Measurements from ENCODE around the gene GSTT2. TPM values are rescaled to one million over a fixed set of nuclear protein-coding genes. Genes with fewer than 3 reads are reported as not detected.
"Not testable (repeated sequence)": the region's sequence is repeated elsewhere in the genome, so short reads cannot be mapped to it uniquely, and the experiment has no call there.

Gene GSTT2
- total RNA-seq, 4 donors from 2014 or later = not detected

GRCh38 chr22:23954991-23955305, 25.0 kb upstream of the GSTT2 start:
- WGBS, 2 donors = 80 to 89% methylated on average over 3 to 5 of the region's 6 CpGs
- intact Hi-C loops (cut with DNase I); H3K27me3 ChIP-seq; H3K4me1 ChIP-seq; DNase-seq; H3K36me3 ChIP-seq; H3K9me3 ChIP-seq; H3K27ac ChIP-seq; H3K4me3 ChIP-seq: not testable (repeated sequence)

DNA sequence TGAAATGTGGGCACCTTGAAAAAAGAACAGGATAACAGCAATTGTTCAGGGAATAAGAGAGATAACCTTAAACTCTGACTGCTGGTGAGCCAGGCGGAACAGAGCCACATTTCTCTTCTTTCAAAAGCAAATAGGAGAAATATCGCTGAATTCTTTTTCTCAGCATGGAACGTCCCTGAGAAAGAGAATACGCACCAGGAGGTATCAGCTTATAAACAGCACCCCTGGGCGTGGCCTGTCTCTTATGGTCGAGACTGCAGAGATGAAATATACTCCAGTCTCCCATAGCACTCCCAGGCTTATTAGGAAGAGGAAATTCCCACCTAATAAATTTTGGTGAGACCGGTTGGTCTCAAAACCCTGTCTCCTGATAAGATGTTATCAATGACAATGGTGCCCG, 24.0 kb upstream of the GSTT2 start:
- H3K27me3 ChIP-seq; H3K36me3 ChIP-seq; H3K27ac ChIP-seq; DNase-seq; intact Hi-C loops (cut with DNase I); H3K4me3 ChIP-seq; H3K9me3 ChIP-seq: not testable (repeated sequence)
- H3K4me1 ChIP-seq = peaks cover 0 to 12% (median 0%) of the 10 kb centered on the region in 3 donors
- WGBS, 2 donors = 74 to 76% methylated on average over 7 of the region's 8 CpGs

DNA sequence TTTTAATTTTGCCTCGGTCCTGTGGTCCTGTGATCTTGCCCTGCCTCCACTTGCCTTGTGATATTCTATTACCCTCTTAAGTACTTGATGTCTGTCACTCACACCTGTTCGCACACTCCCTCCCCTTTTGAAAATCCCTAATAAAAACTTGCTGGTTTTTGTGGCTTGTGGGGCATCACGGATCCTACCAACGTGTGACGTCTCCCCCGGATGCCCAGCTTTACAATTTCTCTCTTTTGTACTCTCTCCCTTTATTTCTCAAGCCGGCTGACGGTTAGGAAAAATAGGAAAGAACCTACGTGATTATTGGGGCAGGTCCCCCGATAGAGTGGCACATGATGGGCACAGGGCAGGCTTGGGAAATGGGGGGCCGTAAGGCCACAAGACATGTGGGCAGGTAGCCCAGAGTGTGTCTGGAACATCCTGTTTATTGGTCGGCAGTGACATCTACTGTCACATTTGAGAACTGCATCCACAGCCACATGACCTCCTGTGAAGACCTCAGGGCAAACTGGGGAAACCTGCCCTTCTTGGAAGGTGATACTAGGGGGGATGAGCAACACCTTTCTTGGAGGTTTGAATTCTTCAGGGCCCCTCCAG, 23.5 kb upstream of the GSTT2 start:
- H3K9me3 ChIP-seq; H3K36me3 ChIP-seq; H3K4me3 ChIP-seq; H3K27ac ChIP-seq; intact Hi-C loops (cut with DNase I); DNase-seq; H3K27me3 ChIP-seq: not testable (repeated sequence)
- H3K4me1 ChIP-seq = peaks cover 0 to 12% (median 0%) of the 10 kb centered on the region in 3 donors
- 17 to 19% methylated on average over 11 to 12 of the region's 12 CpGs for WGBS, 2 donors
- TF ChIP-seq, protein P1, sequence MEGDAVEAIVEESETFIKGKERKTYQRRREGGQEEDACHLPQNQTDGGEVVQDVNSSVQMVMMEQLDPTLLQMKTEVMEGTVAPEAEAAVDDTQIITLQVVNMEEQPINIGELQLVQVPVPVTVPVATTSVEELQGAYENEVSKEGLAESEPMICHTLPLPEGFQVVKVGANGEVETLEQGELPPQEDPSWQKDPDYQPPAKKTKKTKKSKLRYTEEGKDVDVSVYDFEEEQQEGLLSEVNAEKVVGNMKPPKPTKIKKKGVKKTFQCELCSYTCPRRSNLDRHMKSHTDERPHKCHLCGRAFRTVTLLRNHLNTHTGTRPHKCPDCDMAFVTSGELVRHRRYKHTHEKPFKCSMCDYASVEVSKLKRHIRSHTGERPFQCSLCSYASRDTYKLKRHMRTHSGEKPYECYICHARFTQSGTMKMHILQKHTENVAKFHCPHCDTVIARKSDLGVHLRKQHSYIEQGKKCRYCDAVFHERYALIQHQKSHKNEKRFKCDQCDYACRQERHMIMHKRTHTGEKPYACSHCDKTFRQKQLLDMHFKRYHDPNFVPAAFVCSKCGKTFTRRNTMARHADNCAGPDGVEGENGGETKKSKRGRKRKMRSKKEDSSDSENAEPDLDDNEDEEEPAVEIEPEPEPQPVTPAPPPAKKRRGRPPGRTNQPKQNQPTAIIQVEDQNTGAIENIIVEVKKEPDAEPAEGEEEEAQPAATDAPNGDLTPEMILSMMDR (IDR thresholded peaks at IDR 0.05) = peak; percentile 69 to 90 (median 88)

DNA sequence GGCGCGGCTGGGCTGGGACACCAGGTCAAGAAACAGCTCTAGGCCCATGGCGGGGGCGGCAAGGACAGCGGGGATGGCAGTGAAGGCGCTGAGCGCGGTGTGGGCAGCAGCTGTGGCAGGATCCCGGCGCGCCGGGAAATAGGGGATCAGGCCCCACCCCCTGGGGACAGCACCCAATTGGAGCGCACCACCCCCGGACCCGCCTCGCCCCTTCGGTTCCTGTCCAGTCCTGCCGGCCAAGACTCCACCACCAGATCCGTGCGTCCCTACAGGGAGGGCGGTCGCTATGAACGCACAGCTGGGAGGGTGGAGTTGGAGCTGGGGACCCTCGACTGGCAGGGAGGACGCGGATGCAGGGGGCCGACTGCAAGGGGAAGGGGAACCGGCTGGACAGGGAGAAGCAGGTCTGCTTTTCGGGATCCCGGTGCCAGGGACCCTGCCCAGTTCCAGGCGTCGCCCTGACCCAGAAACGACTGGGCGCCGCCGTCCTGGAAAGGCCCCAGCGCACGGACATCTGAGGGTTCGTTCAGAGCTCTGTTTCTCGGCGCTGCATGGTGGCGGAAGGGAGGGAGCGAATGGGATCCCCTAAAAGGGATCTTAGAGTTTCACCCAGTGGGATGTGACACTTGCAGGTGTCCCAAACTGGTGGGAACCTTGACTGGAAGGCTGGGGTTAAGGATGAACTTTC, 18.7 kb upstream of the GSTT2 start, which contains the start of gene GSTT2B:
Gene GSTT2B, minus strand, starts transcription at position 112 of the 688 bp plus-strand sequence. Its CDS starts 64 bp downstream, at position 48.
- H3K36me3 ChIP-seq; DNase-seq; H3K9me3 ChIP-seq; H3K27ac ChIP-seq; H3K27me3 ChIP-seq; intact Hi-C loops (cut with DNase I): not testable (repeated sequence)
- Histone ChIP-seq H3K4me1 (peaks cover 0 to 12% (median 0%) of the 10 kb centered on the region in 3 donors), H3K4me3 (peak within 1 kb of the TSS in 2 of 4 donors; percentile 21 to 28)
- WGBS, 2 donors = no CpG with 5 or more reads among the region's 43 CpGs

DNA sequence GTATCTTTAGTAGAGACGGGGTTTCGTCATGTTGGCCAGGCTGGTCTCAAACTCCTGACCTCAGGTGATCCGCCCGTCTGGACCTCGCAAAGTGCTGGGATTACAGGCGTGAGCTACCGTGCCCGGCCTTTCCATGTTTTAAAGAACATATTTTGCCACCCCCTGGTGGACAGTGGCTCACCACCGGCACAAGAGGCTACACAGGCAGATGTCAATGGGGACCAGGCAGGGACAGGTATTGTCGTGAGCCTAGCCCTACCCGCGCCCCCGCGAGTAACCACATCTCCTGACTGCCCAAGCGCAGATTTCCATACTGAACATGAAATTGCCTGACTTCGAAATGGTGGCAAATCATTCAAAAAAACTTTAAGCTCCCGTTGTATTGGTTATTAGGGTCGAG, 13.8 kb upstream of the GSTT2 start:
- H3K27ac ChIP-seq; intact Hi-C loops (cut with DNase I); H3K4me3 ChIP-seq; H3K9me3 ChIP-seq; H3K27me3 ChIP-seq; DNase-seq: not testable (repeated sequence)
- H3K4me1 ChIP-seq = peaks cover 0 to 17% (median 0%) of the 10 kb centered on the region in 3 donors
- peaks cover 0 to 21% (median 5%) of the 10 kb centered on the region in 3 donors for H3K36me3 ChIP-seq
- no CpG with 5 or more reads among the region's 18 CpGs for WGBS, 2 donors

- intact Hi-C loops (cut with DNase I); H3K9me3 ChIP-seq; H3K27me3 ChIP-seq; DNase-seq; H3K27ac ChIP-seq; H3K4me3 ChIP-seq: not testable (repeated sequence)
- peaks cover 1 to 26% (median 7%) of the 10 kb centered on the region in 3 donors for H3K36me3 ChIP-seq
- peaks cover 0 to 22% (median 0%) of the 10 kb centered on the region in 3 donors for H3K4me1 ChIP-seq
- no CpG with 5 or more reads among the region's 30 CpGs for WGBS, 2 donors
Measured at GRCh38 chr22:23966568-23966967, 13.4 kb upstream of the GSTT2 start, which contains the start of gene DDTL. TSS of gene DDTL (plus strand) at chr22:23966888. CDS start at chr22:23966915, 27 bp downstream.

DNA sequence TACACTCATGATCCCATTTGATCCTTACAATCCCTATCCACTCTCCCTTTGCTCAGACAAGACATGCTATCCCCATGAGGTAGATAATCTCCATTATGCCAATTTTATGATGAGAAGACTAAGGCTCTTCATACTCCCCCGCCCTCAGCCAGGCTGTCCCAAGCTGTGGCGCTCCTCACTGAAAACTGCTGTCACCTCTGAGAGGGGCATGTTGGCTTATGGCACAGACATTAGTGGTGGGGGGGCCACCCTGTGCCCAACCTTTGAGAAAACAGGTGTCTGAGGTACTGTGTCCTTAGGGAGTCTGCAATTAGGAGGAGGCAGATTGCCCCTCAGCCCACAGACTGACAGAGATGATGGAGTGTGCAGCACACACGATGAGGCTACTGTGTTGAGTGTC, 10.9 kb upstream of the GSTT2 start:
- Histone ChIP-seq H3K27ac (no peak overlapping the region), H3K4me3 (no peak overlapping the region), H3K9me3 (no peaks in the 10 kb centered on the region), H3K36me3 (peaks cover 5 to 30% (median 7%) of the 10 kb centered on the region in 3 donors), H3K27me3 (no peaks in the 10 kb centered on the region), H3K4me1 (peaks cover 0 to 26% (median 0%) of the 10 kb centered on the region in 3 donors)
- no peak for TF ChIP-seq POLR2A (IDR thresholded peaks at IDR 0.05)
- TF ChIP-seq, protein P1 (IDR thresholded peaks at IDR 0.05) = no peak
- WGBS, 2 donors = 96 to 100% methylated on average over 1 to 3 of the region's 3 CpGs
- DNase-seq = no peak
- intact Hi-C loops (cut with DNase I) = no loop called here
